ENCODE measurements around the gene DNAJC9.

- TF ChIP-seq CTCF (IDR thresholded peaks at IDR 0.05) (no peak), POLR2A (IDR thresholded peaks at IDR 0.05) (no peak)
Observed at GRCh38 chr10:73219384-73219783, 27.7 kb downstream of the DNAJC9 start.

Measured in thyroid gland (tissue), 4 donors.